Measurements from ENCODE around the gene UBA5.
"Not testable (repeated sequence)": the region's sequence is repeated elsewhere in the genome, so short reads cannot be mapped to it uniquely, and the experiment has no call there.

The UBA5 gene

DNA sequence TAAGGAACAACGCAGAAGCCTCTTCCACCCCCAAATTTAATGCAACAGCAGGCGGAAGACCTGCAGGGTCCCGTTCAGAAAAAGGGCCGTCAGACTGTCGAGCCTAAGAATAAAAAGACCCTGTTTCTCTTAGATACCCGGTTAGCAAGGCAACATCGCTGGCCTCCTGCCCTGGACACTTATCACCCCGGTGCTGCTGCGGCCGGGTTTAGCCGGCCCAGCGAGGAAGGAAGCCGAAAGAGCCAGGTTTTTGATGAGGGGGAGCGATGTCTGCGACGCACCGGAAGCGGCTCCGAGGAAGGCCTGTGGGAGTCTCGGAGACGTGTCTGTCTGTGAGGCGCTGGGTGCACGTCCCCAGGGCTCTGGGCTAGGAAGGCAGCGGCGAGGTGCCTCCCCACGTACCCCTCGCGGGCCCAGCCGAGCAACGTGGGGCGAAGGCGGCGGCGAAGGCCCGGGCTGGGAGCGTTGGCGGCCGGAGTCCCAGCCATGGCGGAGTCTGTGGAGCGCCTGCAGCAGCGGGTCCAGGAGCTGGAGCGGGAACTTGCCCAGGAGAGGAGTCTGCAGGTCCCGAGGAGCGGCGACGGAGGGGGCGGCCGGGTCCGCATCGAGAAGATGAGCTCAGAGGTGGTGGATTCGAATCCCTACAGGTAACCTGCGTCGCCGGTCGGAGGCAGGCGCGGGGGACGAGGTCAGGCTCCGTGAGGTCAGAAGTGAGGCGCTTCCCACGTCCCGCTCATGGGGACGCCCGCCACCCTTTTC, at the start of gene UBA5:
Gene UBA5 (plus strand): TSS at position 278 of the 759 bp plus-strand sequence. CDS start 209 bp downstream, at position 487.
- DNase-seq = peak; percentile 34 to 55 (median 40)

DNA sequence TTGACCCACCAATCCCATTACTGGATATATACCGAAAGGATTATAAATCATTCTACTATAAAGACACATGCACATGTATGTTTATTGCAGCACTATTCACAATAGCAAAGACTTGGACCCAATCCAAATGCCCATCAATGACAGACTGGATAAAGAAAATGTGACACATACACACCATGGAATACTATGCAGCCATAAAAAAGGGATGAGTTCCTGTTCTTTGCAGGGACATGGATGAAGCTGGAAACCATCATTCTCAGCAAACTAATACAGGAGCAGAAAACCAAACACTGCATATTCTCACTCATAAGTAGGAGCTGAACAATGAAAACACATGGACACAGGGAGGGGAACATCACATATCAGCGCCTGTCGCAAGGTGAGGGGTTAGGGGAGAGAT, 44.8 kb upstream of the UBA5 start:
- not testable (repeated sequence) for DNase-seq

DNA sequence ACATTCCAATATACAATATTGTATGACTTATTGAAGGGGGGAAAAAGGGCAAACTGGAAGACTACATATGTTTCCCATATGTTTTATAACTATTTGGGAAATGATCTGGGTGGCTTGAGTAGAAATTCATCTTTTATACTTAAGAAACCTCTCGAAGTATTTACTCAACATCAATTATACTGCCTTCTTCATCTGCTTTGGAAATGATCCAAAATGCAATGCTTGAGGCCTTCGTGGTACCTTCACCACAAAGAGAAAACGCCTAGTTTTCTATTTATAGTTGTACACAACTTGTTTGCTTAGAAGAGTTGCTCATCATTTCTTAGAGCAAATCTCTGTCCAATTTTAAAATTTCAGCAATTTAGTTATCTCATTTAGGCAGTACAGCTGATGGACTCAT, 44.2 kb upstream of the UBA5 start:
- DNase-seq = no peak

DNA sequence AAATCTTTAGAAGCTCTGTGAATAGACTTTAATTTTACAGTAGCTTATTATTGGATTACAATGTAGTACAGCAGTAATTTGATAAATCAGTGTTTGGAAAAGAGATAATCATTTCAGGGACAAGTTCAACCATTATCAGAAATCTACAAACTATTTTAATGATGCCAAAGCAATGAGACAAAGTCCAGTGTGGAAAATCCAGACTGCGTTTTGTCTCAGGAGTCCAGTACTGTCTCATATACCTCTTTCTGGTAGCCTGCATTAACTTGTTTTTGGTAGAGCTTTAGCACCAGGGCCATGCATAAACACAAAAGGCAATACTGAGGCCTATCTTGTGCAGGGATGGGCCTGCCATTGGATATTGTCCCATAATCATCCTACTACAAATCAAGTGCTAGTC, 43.3 kb upstream of the UBA5 start:
- no peak for DNase-seq

DNA sequence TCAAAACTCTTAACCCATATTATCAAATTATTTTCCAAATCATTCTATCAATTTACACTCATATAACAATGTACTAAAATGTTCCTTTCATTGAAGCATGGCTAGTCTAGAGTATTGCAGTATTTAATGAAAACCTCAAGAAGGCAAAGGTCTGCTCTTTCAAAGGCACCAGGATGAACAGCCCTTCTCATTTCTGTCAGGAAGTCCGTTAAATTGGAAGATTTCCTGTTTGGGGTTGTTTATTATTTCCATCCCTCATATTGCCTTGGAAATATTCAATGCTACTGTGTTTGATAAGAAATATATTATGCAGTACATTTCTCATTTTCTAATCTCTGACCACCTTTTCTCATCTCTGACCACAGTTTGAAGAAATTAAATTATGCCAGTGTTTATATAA, 38.0 kb upstream of the UBA5 start:
- DNase-seq = no peak

GRCh38 chr3:132622761-132623160, 37.4 kb upstream of the UBA5 start:
- no peak for DNase-seq

DNA sequence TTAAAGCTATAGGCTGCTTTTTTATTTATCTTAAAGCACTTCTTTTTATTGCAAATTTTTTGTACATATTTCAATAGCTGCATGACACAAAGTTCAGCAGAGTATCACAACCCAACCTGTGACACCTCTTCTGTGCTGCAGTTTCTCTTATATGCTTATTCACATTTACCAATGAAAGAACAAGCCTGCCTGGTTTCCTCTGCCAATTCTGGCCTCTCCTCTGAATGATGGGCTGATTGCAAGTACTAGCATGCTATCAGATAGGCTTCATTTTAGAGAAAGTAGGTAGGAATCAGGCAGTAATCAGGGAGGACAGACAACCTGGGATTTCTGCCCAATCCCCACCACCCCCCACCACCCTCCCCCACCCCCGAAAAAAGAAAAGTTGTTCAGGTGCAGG, 36.5 kb upstream of the UBA5 start:
- DNase-seq = no peak

- no peak for DNase-seq
Observed at GRCh38 chr3:132624790-132625189, 35.3 kb upstream of the UBA5 start.

DNA sequence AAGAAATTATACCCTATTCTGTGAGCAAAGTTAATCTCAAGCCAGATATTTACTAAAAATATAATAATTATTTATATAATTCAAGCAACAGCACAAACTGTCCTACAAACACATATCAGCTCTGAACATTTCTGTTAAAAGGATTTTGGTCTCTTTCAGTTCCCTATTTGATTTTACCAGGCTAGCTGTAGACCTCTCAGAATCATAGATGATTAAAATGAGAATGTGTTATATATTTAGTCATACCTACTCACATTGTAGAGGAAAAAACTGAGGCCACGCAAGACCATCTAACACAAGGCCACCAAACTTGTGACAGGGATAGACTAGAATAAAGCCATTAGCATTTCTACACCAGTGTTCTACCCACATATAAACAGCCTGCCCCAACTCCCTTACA, 34.5 kb upstream of the UBA5 start:
- DNase-seq = no peak

DNA sequence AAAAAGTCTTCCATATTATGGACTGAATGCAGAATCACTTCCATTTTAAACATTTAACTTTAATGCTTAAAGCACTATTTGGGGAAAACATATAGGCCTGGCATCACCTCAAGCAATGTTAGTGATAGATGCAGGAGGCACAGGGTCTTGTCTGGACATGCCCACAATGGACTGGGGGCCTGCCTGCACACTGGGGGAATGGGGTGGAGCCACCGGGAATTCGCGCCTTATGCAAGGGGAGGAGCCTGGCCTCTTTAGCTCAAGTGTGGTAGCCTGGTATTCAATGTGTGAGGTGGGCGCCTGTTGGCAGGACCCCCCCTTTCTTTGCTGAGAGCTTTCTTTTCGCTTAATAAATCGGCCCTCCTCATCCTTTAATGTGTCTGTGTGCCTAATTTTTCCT, 33.2 kb upstream of the UBA5 start:
- DNase-seq = no peak

- DNase-seq = no peak
Observed at GRCh38 chr3:132628157-132628556, 32.0 kb upstream of the UBA5 start.

DNA sequence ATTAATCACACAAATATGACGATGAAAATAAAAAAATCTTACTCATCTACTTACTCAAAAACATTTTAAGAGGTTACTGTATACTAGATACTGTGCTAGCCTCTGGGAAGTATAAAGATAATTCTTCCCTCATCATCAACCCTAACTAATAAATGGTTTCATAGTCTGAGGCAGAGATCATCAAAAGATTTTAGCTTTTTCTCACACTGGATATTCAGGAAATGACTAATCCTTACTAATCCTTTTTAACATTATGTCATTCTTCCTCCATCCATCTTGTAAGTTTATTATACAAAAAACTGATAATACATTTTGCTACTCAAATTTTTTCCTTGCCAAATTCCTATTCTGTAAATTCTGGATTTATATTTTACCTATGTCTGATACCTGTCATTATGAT, 30.2 kb upstream of the UBA5 start:
- DNase-seq = no peak

- DNase-seq = no peak
Observed at GRCh38 chr3:132630612-132631011, 29.5 kb upstream of the UBA5 start.

DNA sequence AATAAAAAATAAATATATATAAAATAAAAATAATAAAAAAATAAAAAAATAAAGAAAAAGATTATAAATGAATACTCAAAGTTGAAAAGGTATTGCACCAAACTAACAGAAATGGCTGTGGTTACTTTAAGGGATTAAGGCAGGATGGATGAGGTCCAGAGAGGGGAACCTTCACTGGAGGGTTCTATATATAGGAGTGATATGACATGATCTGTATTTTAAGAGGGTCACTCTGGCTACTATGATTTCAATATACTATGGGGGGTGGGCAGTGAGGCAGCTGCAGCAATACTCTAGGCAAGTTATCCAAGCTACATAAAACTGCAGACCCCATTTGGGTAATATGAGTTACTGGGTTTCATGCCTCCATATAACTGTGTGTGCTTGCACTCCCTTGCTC, 25.1 kb upstream of the UBA5 start:
- no peak for DNase-seq

- DNase-seq = no peak
Observed at GRCh38 chr3:132637590-132637989, 22.5 kb upstream of the UBA5 start.

DNA sequence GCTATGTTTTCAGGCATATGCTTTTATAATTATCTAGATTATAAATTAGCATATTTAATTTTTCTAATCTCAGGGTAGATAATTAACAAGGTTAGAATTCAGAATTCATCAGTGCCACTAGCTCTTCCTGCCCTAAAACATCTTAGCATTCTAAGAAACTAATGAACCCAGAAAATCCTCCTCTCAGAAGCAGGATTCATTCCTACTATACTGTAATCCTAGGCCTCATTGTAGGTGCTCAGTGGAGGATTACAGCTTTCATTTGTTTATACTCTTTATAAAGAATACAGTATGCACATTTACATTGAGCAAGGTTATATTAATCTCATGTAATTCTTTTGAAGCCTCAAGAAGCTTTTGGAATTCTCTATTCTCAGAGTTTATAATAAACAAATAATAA, 21.4 kb upstream of the UBA5 start:
- no peak for DNase-seq

DNA sequence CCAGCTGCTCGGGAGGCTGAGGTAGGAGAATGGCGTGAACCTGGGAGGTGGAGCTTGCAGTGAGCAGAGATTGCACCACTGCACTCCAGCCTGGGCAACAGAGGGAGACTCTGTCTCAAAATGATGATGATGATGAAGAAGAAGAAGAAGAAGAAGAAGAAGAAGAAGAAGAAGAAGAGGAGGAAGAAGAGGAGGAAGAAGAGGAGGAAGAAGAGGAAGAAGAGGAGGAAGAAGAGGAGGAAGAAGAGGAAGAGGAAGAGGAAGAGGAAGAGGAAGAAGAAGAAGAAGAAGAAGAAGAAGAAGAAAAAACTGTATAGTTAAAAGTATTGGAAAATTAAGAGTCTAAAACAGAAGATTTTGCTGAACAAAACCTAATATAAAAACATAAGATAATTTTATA, 18.7 kb upstream of the UBA5 start:
- DNase-seq = not testable (repeated sequence)

DNA sequence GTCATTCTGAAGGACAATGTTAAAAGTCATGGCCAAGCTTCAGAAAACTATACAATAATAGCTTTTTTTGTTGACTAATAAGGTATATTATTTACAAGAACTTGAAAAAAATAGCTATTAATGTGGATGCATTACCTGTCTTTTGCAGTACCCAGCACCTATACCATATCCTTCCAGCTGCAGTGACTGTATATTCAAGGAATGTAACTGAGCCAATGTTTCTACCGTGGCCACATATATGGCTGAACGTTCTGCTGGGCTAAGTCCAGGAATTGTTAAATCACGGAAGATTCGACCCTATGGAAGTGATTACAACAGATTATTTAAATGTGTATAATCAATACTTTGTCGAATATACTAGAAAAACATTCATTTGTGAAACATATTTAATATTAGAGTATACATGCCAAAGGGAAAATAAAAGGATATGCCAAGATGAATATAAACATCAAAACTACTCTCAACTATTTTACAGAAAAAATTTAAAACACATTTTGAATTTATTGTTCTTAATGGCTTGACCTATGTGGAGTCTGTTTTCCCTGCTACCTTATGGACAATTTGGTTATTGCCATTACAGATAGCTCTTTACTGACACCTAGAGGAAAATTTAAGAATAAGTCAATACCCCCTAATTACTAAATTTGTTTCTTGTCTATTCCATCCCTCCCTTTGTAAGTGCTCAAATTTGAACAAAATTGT, 18.1 kb upstream of the UBA5 start:
- DNase-seq = no peak

DNA sequence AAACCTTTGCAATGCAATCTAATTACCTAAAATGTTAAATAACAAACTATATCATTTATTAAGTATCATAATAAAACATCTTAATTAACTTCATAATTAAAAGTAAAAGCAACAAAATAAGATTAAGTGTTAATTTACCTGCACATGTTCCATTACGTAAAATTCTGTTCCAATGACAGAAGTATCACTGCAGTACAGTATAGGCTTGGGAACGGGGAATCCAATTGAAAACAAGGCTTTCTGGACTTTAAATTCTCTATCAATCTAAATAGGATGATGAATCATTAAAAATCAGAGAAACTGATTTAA, 17.6 kb upstream of the UBA5 start:
- no peak for DNase-seq

DNA sequence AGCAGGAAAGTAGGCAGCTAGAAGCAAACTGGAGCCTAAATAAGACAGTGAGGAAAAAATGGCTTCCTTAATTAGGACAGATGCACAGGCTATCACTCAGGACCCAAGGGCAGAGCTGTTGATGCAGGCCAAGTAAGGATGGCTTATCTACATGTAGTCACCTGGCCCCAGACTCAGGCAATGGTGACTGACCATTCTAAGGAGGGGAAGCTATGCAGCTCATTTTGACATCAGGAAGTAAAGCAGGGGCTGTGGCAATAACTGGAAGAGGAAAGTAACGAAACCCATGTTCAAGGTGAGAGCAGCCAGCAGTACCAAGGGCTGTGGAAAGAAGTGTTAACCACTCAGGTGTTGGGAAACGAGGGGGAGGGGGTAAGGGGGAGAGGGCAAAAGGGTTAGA, 16.8 kb upstream of the UBA5 start:
- no peak for DNase-seq

GRCh38 chr3:132645058-132645457, 15.1 kb upstream of the UBA5 start:
- no peak for DNase-seq

DNA sequence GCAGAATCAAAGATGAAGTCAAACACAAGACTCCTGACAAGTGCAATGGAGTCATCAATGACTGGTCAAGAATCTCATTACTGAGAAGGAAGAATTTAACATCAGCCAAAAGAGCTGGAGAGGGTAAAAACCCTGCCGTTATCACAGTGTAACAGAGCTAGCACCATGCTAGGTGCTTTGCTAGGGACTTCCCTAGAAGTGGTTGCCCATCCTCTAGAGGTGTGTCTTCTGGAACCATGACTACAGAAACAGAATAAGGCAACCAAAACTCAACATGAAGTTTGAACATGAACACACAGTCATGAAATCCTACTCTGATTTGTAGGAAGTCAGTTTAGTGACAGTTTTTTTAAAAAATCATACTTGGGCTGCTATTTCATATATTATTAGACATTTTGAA, 10.0 kb upstream of the UBA5 start:
- no peak for DNase-seq

GRCh38 chr3:132652640-132653270, 7.4 kb upstream of the UBA5 start:
- DNase-seq = no peak

- DNase-seq = no peak
Observed at GRCh38 chr3:132654190-132654589, 5.9 kb upstream of the UBA5 start.
